Bone marrow (tissue), 2 donors: ENCODE results near the gene THOC1.

Experiments
- DNase-seq, 2 donors: peaks; one replicate each; lab custom pipeline; 2025; lab: John Stamatoyannopoulos, UW

Gene THOC1

GRCh38 chr18:213505-213904 is 54.3 kb downstream of the THOC1 start:
- DNase-seq: no peak

GRCh38 chr18:212780-213179 is 55.1 kb downstream of the THOC1 start:
- DNase-seq: no peak

- no peak for DNase-seq
These were observed 56.3 kb downstream of the THOC1 start for GRCh38 chr18:211582-211981.

- DNase-seq: no peak
These were observed 57.1 kb downstream of the THOC1 start for GRCh38 chr18:210733-211132.

GRCh38 chr18:210075-210474 is 57.8 kb downstream of the THOC1 start:
- DNase-seq: no peak

- DNase-seq: no peak
These were observed 68.1 kb downstream of the THOC1 start for GRCh38 chr18:199768-200167.

- DNase-seq: no peak
These were observed 68.6 kb downstream of the THOC1 start for GRCh38 chr18:199214-199613.

- no peak for DNase-seq
These were observed 72.2 kb downstream of the THOC1 start for GRCh38 chr18:195651-196050.

GRCh38 chr18:192801-193200 is 75.0 kb downstream of the THOC1 start:
- DNase-seq: no peak

- no peak for DNase-seq
These were observed 76.1 kb downstream of the THOC1 start for GRCh38 chr18:191725-192124.

GRCh38 chr18:189254-189653 is 78.6 kb downstream of the THOC1 start:
- DNase-seq: no peak

GRCh38 chr18:183769-184168 is 84.1 kb downstream of the THOC1 start:
- no peak for DNase-seq

- DNase-seq: no peak
These were observed 86.1 kb downstream of the THOC1 start for GRCh38 chr18:181711-182110.

- DNase-seq: no peak
These were observed 88.3 kb downstream of the THOC1 start for GRCh38 chr18:179499-179898.

GRCh38 chr18:172361-172760 is 95.5 kb downstream of the THOC1 start:
- no peak for DNase-seq
